Measurements from ENCODE around the gene PLS1. TPM values are rescaled to one million over a fixed set of nuclear protein-coding genes. Genes with fewer than 3 reads are reported as not detected.

PLS1 gene
- total RNA-seq, 1 donor from 2014 or later: 21.8 TPM

DNA sequence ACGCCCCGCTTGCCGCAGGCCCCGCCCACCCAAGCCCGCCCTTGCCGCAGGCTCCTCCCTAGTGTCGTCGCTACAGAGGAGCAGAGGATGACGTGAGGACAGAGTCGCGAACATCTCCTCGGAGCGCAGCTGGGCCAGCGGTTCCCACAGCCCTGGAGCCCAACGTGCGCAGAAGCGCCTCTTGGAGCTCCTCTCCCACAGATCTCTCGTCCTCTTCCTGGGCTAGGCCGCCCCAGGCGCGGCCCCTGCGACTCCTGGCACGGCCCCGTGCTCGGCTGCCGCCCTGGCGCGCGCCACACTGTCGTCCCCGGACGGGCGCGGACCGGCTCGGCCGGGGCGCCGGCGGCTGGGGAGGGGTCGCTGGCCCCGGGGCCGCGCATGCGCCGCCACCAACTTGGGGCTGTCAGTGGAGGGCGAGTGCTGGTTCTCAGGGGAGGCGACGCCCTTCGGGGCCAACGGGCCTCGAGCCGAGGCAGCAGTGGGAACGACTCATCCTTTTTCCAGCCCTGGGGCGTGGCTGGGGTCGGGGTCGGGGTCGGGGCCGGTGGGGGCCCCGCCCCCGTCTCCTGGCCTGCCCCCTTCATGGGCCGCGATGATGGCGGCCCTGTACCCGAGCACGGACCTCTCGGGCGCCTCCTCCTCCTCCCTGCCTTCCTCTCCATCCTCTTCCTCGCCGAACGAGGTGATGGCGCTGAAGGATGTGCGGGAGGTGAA is 127.9 kb downstream of the PLS1 start, which contains the start of gene TRPC1:
TSS of gene TRPC1 (plus strand) at position 67 of the 714 bp plus-strand sequence. CDS start at position 593, 526 bp downstream.
- H3K4me3 ChIP-seq (ENCODE audit: low read depth, low read length): peak within 1 kb of the TSS; percentile 59
- peak; percentile 55 for DNase-seq (ENCODE audit: low read depth)
- H3K27me3 ChIP-seq (ENCODE audit: control insufficient read depth, insufficient read depth, low read length): no peaks in the 10 kb centered on the region
- TF ChIP-seq, protein P1, sequence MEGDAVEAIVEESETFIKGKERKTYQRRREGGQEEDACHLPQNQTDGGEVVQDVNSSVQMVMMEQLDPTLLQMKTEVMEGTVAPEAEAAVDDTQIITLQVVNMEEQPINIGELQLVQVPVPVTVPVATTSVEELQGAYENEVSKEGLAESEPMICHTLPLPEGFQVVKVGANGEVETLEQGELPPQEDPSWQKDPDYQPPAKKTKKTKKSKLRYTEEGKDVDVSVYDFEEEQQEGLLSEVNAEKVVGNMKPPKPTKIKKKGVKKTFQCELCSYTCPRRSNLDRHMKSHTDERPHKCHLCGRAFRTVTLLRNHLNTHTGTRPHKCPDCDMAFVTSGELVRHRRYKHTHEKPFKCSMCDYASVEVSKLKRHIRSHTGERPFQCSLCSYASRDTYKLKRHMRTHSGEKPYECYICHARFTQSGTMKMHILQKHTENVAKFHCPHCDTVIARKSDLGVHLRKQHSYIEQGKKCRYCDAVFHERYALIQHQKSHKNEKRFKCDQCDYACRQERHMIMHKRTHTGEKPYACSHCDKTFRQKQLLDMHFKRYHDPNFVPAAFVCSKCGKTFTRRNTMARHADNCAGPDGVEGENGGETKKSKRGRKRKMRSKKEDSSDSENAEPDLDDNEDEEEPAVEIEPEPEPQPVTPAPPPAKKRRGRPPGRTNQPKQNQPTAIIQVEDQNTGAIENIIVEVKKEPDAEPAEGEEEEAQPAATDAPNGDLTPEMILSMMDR (IDR thresholded peaks at IDR 0.05; ENCODE audit: insufficient read depth, low read length, poor library complexity, severe bottlenecking): no peak
- H3K36me3 ChIP-seq (ENCODE audit: control insufficient read depth, insufficient read depth, low read length): no peaks in the 10 kb centered on the region

DNA sequence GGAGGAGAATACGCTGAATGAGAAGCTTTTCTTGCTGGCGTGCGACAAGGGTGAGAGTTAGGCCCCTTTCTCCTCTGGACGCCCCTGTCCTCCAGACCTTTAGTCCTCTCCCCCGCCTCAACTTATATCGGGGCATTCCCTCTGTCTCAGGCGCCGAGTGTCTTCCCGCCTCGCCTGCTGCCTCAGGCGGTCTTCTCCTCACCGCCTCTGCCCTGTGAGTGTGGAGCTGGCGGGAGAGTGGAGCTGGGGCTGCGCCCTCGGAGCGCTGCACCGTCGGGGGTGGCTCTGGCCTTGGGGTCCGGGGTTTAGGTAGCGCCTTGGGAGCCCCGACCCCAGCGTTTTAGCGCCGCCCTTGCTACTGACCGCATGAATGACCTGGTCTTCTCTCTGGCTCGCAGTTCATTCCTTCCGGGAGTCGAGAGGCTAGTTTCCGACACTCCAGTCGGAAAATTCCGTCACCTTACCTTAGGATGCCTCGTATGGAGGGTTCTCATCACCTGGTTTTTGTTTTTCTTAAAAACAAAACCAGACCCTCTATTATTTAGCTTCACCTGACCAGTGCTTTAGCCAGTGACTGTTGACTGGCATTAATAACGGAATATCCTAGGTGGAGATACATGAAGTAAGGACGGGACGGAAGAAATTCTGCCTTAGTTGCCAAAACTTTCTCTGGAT is 128.6 kb downstream of the PLS1 start:
- no peak for DNase-seq (ENCODE audit: low read depth)
- Histone ChIP-seq H3K27me3 (ENCODE audit: control insufficient read depth, insufficient read depth, low read length) (no peaks in the 10 kb centered on the region), H3K4me3 (ENCODE audit: low read depth, low read length) (peak overlapping the region; percentile 59), H3K36me3 (ENCODE audit: control insufficient read depth, insufficient read depth, low read length) (no peaks in the 10 kb centered on the region)
- TF ChIP-seq, protein P1 (IDR thresholded peaks at IDR 0.05; ENCODE audit: insufficient read depth, low read length, poor library complexity, severe bottlenecking): no peak

DNA sequence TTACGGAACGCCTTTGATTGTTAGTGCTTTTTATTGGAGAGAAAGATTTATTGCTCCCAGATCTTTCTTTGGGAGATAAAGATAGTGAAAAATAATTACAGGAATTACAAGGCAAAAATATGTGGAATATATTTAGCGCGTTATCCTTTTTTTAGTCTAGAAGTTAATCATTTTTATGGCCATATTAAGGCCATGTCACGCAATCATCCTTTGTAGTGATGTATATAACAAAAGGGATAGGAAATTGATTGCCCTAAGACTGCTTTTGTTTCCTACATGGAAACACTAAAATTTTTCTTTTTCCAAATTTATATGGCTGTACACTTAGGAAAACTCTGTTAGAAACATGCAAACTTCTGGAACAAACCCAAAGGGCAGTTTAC is 129.2 kb downstream of the PLS1 start:
- no peaks in the 10 kb centered on the region for H3K27me3 ChIP-seq (ENCODE audit: control insufficient read depth, insufficient read depth, low read length)
- no peak for DNase-seq (ENCODE audit: low read depth)
- H3K4me3 ChIP-seq (ENCODE audit: low read depth, low read length): peak overlapping the region; percentile 59
- TF ChIP-seq, protein P1 (IDR thresholded peaks at IDR 0.05; ENCODE audit: insufficient read depth, low read length, poor library complexity, severe bottlenecking): no peak
- H3K36me3 ChIP-seq (ENCODE audit: control insufficient read depth, insufficient read depth, low read length): no peaks in the 10 kb centered on the region

DNA sequence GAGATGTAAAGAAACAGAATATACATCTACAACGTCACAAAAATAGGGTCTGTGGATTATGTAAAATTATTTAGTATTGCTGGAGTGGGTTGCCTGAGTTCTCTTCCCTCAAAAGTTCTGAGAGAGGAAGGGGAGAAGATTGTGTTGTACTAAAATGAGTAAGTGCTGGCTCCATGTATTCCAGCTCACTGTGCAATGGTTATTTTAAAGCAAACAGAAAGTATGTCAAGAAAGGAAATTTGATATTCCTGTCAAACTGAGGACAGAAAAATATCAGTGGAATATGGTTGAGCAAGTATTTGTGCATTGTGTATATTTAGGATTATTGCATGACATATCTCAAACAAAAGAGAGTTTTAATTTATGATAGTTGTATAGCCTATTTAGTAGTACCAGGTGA is 129.8 kb downstream of the PLS1 start:
- DNase-seq (ENCODE audit: low read depth): no peak
- Histone ChIP-seq H3K36me3 (ENCODE audit: control insufficient read depth, insufficient read depth, low read length) (no peaks in the 10 kb centered on the region), H3K4me3 (ENCODE audit: low read depth, low read length) (no peak overlapping the region), H3K27me3 (ENCODE audit: control insufficient read depth, insufficient read depth, low read length) (no peaks in the 10 kb centered on the region)
- TF ChIP-seq, protein P1 (IDR thresholded peaks at IDR 0.05; ENCODE audit: insufficient read depth, low read length, poor library complexity, severe bottlenecking): no peak

DNA sequence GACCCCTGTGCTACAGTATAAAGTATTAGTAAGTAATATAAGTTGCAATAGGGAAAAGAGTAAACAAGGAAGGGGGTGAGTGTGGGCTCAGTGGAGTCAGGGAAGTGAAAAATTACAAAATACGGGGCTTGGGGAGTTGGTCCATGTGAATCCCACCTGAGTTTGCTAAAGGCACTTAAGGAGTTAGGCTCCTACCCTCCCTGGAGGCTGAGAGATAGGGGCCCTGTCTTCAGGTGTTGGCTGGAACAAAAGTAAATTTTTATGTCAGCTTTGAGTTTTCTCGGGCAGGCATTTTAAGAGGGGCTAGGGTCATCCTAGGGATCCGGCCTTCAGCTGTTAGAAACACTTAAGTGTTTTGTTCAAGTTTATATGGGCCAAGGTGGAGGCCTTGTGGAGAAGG is 135.9 kb downstream of the PLS1 start:
- Histone ChIP-seq H3K27me3 (ENCODE audit: control insufficient read depth, insufficient read depth, low read length) (no peaks in the 10 kb centered on the region), H3K36me3 (ENCODE audit: control insufficient read depth, insufficient read depth, low read length) (no peaks in the 10 kb centered on the region), H3K4me3 (ENCODE audit: low read depth, low read length) (no peak overlapping the region)
- TF ChIP-seq, protein P1 (IDR thresholded peaks at IDR 0.05; ENCODE audit: insufficient read depth, low read length, poor library complexity, severe bottlenecking): no peak
- DNase-seq (ENCODE audit: low read depth): no peak

Data from kidney epithelial cell (primary cell).